GM19023 (cell line): ENCODE measurements around the gene TMEM185B.

Experiments
- ATAC-seq: cut with Tn5 transposase; IDR thresholded peaks from one replicate; pipeline ENCODE4 v1.9.1; 2021; ENCODE audit warnings: mild to moderate bottlenecking, moderate library complexity; ENCODE audit not compliant: unreplicated experiment

The TMEM185B gene

DNA sequence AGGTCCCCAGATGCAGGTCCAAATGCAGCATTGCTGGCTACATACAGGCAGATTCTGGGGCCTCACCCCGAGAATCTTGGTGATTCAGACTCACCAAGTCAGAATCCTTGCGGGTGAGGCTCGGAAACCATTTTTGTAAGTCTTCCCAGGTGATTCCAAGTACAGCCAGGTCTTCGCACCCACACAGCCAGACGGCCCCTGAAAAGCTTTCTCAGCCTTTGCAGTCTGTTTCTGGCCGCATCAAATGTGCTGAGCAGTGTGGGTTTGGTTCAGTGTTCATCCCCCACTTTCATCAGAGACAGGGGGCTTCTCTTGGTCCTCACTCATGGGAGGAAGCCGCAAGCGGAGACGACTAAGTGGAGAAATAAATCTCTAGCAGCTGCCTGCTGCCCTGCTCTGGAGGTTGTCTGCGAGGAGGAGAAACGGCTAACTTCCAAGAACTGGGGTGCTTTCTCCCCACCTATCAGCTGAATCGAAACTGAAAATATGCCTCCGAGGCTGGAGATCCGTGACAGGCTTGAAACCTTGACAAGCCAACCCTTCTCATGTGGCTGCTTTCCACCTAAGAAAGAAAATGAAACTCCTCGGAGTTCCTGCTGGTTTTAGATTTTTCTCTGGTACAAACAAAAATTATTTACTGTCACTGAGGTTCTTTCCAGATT, 8.9 kb upstream of the TMEM185B start:
- peak; percentile 81 for ATAC-seq

- peak; percentile 20 for ATAC-seq
Observed at GRCh38 chr2:120231564-120231973, 8.4 kb upstream of the TMEM185B start.

GRCh38 chr2:120230515-120231471, 7.6 kb upstream of the TMEM185B start:
- peak; percentile 25 for ATAC-seq

- ATAC-seq = no peak
Observed at GRCh38 chr2:120229341-120229740, 6.1 kb upstream of the TMEM185B start.

GRCh38 chr2:120228503-120228902, 5.3 kb upstream of the TMEM185B start:
- ATAC-seq = no peak

DNA sequence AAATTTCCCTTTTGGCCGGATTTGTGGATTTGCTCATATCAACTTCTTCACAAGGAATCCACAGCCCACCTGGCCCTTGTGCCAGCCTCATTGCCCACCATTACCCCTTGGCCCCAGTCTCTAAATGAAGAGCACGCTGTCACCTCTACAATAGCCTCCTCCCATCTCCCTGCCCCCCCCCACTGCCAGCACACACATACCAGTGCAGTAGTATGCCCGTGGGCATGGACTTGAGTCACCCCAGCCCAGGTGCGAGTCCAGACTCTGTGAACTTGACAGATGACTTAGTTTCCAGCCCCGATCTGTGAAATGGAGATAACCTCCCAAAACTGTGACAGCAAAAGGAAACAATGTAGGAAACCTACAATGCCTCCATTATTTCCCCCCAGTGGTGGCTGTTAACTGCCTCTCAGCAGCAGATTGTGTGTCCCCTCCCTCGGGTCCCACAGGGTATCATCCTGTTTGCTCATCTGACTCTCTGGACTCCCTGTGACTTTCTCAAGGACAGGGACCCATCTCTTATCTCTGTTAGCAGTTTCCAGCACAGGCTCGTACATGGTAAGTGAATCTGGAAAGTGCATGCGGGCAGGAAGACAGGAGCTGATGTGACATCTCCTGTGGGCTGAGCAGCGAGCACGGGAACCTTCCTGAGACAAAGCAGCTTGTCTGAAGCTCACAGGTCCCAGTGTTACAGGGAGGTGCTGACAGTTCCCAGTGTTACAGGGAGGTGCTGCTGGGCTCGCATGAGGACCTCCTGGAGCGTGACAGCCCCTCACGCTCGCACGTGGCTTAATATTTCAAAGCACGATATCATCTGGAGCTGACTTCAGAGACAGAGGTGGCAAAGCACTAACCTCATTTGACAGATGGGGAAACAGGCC, 4.2 kb upstream of the TMEM185B start:
- no peak for ATAC-seq

DNA sequence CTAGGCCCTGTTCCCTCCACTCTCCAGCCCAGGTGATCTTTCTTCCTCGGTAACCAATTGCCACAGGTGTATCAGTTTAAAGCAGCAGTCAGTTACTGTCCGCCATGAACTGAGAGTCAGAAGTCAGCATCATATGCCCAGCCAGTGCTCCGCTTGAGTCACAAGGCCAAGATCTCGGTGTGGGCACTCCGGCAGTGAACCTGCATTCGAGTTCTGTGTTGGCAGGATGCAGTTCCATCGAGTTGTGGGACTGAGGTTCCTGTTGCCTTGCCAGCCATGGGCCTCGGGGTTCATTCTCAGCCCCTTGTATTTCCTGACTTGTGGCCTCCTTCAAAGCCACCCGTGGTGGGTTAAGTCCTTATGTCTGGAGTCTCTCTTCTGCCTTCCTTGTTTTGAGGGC, 3.1 kb upstream of the TMEM185B start:
- ATAC-seq = no peak

- no peak for ATAC-seq
Observed at GRCh38 chr2:120225549-120226065, 2.4 kb upstream of the TMEM185B start.

- no peak for ATAC-seq
Observed at GRCh38 chr2:120224735-120225548, 1.7 kb upstream of the TMEM185B start.

GRCh38 chr2:120224256-120224655, 1.1 kb upstream of the TMEM185B start:
- ATAC-seq = no peak

- ATAC-seq = no peak
Observed at GRCh38 chr2:120222186-120223033, 790 bp downstream of the TMEM185B start.

- no peak for ATAC-seq
Observed at GRCh38 chr2:120221616-120222015, 1.6 kb downstream of the TMEM185B start.

DNA sequence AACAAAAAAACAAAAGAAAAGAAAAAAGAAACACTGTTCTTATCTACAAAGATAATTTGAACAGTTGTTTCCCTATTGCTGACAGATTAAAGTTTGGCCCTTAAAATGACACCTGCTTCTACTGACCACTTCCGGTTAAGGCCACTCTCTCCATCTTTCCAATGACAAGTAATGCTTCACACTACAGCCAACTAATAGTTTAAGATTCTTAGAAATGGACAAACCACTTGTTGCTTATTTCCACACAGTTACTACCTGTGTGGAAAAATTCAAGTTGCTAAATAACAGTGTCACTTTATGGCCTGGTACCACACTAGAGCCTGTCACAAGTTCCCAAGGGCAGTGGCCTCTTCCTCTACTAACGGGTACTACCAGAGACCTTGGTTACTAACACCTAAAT, 2.4 kb downstream of the TMEM185B start:
- no peak for ATAC-seq

GRCh38 chr2:120219766-120220165, 3.4 kb downstream of the TMEM185B start:
- no peak for ATAC-seq

- ATAC-seq = no peak
Observed at GRCh38 chr2:120219291-120219690, 3.9 kb downstream of the TMEM185B start.

- no peak for ATAC-seq
Observed at GRCh38 chr2:120218181-120218580, 5.0 kb downstream of the TMEM185B start.

- no peak for ATAC-seq
Observed at GRCh38 chr2:120210270-120210693, 12.9 kb downstream of the TMEM185B start.

GRCh38 chr2:120209427-120210269, 13.6 kb downstream of the TMEM185B start:
- ATAC-seq = no peak
